Adipose tissue (tissue), 3 donors: ENCODE results near the gene SRPRA. TPM values are rescaled to one million over a fixed set of nuclear protein-coding genes. Genes with fewer than 3 reads are reported as not detected.

Source experiments
- H3K27ac ChIP-seq: one replicate; pipeline ENCODE4 v1.5.1; 2013; ENCODE audit warnings: low read depth, low read length
- WGBS, 3 donors: extraction: QIAGEN DNeasy Blood & Tissue Kit; methylation state at CpG; one replicate each; pipeline ENCODE4 v1.1.7; 2013; 5-methylcytosine and 5-hydroxymethylcytosine counted together
- polyA plus RNA-seq, 3 donors: library from polyadenylated mRNA; stranded (reverse); fragments of 200-250 nt; gene quantifications; one replicate each; pipeline ENCODE4 v1.2.3, GENCODE V29; 2013
- donor health status: healthy with polysubstance abuse.
- donor health status: Bipolar disorder and iron deficiency.
- donor health status: healthy.

SRPRA gene
- polyA plus RNA-seq, 3 donors = 30.4 to 127 (median 85.5) TPM

- 73 to 86% (median 75%) methylated on average over 1 of the region's 1 CpG for WGBS, 3 donors
- H3K27ac ChIP-seq = no peak overlapping the region
Measured at GRCh38 chr11:126254819-126255218, 13.9 kb downstream of the SRPRA start.

- no peak overlapping the region for H3K27ac ChIP-seq
- 42 to 96% (median 78%) methylated on average over 4 of the region's 4 CpGs for WGBS, 3 donors
Measured at GRCh38 chr11:126253265-126253664, 15.4 kb downstream of the SRPRA start.

- no peak overlapping the region for H3K27ac ChIP-seq
- 80 to 89% (median 81%) methylated on average over 2 of the region's 2 CpGs for WGBS, 3 donors
Measured at GRCh38 chr11:126246636-126247035, 22.1 kb downstream of the SRPRA start.

- 87 to 99% (median 99%) methylated on average over 4 of the region's 4 CpGs for WGBS, 3 donors
Measured at GRCh38 chr11:126233391-126233790, 35.3 kb downstream of the SRPRA start.

GRCh38 chr11:126232683-126233082 lies 36.0 kb downstream of the SRPRA start:
- WGBS, 3 donors = 82 to 90% (median 89%) methylated on average over 3 of the region's 3 CpGs
- no peak overlapping the region for H3K27ac ChIP-seq

More at GRCh38 chr11:126233391-126233790, 35.3 kb downstream of the SRPRA start:
- no peak overlapping the region for H3K27ac ChIP-seq

GRCh38 chr11:126231725-126232459 lies 36.8 kb downstream of the SRPRA start:
- WGBS, 3 donors = 69 to 74% (median 71%) methylated on average over 6 of the region's 6 CpGs
- H3K27ac ChIP-seq = no peak overlapping the region

- no peak overlapping the region for H3K27ac ChIP-seq
- WGBS, 3 donors = 30 to 78% (median 42%) methylated on average over 3 of the region's 3 CpGs
Measured at GRCh38 chr11:126229858-126230540, 38.7 kb downstream of the SRPRA start.

GRCh38 chr11:126226334-126227084 lies 42.2 kb downstream of the SRPRA start:
- 86 to 95% (median 89%) methylated on average over 10 to 11 of the region's 15 CpGs for WGBS, 3 donors
- no peak overlapping the region for H3K27ac ChIP-seq

- whole genome bisulfite sequencing, 3 donors = 83 to 92% (median 89%) methylated on average over 2 of the region's 2 CpGs
- H3K27ac ChIP-seq = no peak overlapping the region
Measured at GRCh38 chr11:126225295-126225665, 43.4 kb downstream of the SRPRA start.

- 91 to 96% (median 95%) methylated on average over 6 of the region's 6 CpGs for WGBS, 3 donors
Measured at GRCh38 chr11:126224647-126225294, 43.9 kb downstream of the SRPRA start.

GRCh38 chr11:126219547-126219946 lies 49.1 kb downstream of the SRPRA start:
- no peak overlapping the region for H3K27ac ChIP-seq
- 60 to 82% (median 72%) methylated on average over 4 of the region's 4 CpGs for WGBS, 3 donors

More at GRCh38 chr11:126224647-126225294, 43.9 kb downstream of the SRPRA start:
- no peak overlapping the region for H3K27ac ChIP-seq

GRCh38 chr11:126217491-126217890 lies 51.2 kb downstream of the SRPRA start:
- WGBS, 3 donors = 35 to 63% (median 45%) methylated on average over 1 of the region's 1 CpG
- H3K27ac ChIP-seq = no peak overlapping the region

GRCh38 chr11:126216526-126217305 lies 52.0 kb downstream of the SRPRA start:
- H3K27ac ChIP-seq = no peak overlapping the region
- 76 to 83% (median 78%) methylated on average over 6 of the region's 6 CpGs for WGBS, 3 donors

- WGBS, 3 donors = 35 to 50% (median 40%) methylated on average over 6 of the region's 6 CpGs
Measured at GRCh38 chr11:126214841-126215240, 53.9 kb downstream of the SRPRA start.

GRCh38 chr11:126214441-126214840 lies 54.3 kb downstream of the SRPRA start:
- WGBS, 3 donors = 33 to 53% (median 46%) methylated on average over 2 of the region's 2 CpGs

More at GRCh38 chr11:126214841-126215240, 53.9 kb downstream of the SRPRA start:
- H3K27ac ChIP-seq = no peak overlapping the region

More at GRCh38 chr11:126214441-126214840, 54.3 kb downstream of the SRPRA start:
- no peak overlapping the region for H3K27ac ChIP-seq
